NCI-H1105 treated with DMSO at 0.1 percent for 48 hours (cell line): ENCODE results near the gene ATPAF1.

ENCODE experiments used
- DNase-seq: peaks from one replicate; lab custom pipeline; 2025; lab: John Stamatoyannopoulos, UW

Gene ATPAF1

GRCh38 chr1:46587069-46587468 is 81.1 kb downstream of the ATPAF1 start:
- DNase-seq: no peak

GRCh38 chr1:46585312-46585938 is 82.7 kb downstream of the ATPAF1 start:
- no peak for DNase-seq

- no peak for DNase-seq
These were observed 84.7 kb downstream of the ATPAF1 start for GRCh38 chr1:46583494-46583893.

GRCh38 chr1:46582972-46583371 is 85.2 kb downstream of the ATPAF1 start:
- DNase-seq: no peak
